AG09309 (cell line): ENCODE data around the gene CYP3A7.
"Not testable (repeated sequence)": the region's sequence is repeated elsewhere in the genome, so short reads cannot be mapped to it uniquely, and the experiment has no call there.

ENCODE experiments used
- DNase-seq: peaks from one replicate; pipeline ENCODE4 v3.0.0-alpha.2; 2010; ENCODE audit warnings: low read depth
- H3K4me3 ChIP-seq: 2 replicates; pipeline ENCODE4 v1.5.1; 2011; ENCODE audit warnings: mild to moderate bottlenecking, low read depth, low read length, moderate library complexity; ENCODE audit not compliant: control insufficient read depth
- CTCF ChIP-seq: IDR thresholded peaks from 2 replicates; pipeline ENCODE4 v1.5.1; 2011; ENCODE audit warnings: mild to moderate bottlenecking, low read depth, low read length, inconsistent platforms; ENCODE audit not compliant: insufficient read depth, control insufficient read depth; ENCODE audit errors: missing control alignments

Gene CYP3A7

GRCh38 chr7:99755085-99755484 is 20.1 kb upstream of the CYP3A7 start:
- H3K4me3 ChIP-seq = no peak overlapping the region
- DNase-seq = no peak
- TF ChIP-seq CTCF = no peak

- TF ChIP-seq CTCF = no peak
- DNase-seq = no peak
- H3K4me3 ChIP-seq = no peak overlapping the region
Measured at GRCh38 chr7:99752356-99752755, 17.4 kb upstream of the CYP3A7 start.

- H3K4me3 ChIP-seq = not testable (repeated sequence)
Measured at GRCh38 chr7:99751322-99752052, 16.5 kb upstream of the CYP3A7 start.

GRCh38 chr7:99748846-99749579 is 14.0 kb upstream of the CYP3A7 start:
- no peak for TF ChIP-seq CTCF
- no peak overlapping the region for H3K4me3 ChIP-seq
- DNase-seq = no peak

More at GRCh38 chr7:99751322-99752052, 16.5 kb upstream of the CYP3A7 start:
- not testable (repeated sequence) for DNase-seq

DNA sequence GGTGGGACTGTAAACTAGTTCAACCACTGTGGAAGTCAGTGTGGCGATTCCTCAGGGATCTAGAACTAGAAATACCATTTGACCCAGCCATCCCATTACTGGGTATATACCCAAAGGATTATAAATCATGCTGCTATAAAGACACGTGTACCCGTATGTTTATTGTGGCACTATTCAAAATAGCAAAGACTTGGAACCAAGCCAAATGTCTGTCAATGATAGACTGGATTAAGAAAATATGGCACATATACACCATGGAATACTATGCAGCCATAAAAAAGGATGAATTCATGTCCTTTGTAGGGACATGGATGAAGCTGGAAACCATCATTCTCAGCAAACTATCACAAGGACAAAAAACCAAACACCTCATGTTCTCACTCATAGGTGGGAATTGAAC is 11.9 kb upstream of the CYP3A7 start:
- H3K4me3 ChIP-seq, DNase-seq: not testable (repeated sequence)

DNA sequence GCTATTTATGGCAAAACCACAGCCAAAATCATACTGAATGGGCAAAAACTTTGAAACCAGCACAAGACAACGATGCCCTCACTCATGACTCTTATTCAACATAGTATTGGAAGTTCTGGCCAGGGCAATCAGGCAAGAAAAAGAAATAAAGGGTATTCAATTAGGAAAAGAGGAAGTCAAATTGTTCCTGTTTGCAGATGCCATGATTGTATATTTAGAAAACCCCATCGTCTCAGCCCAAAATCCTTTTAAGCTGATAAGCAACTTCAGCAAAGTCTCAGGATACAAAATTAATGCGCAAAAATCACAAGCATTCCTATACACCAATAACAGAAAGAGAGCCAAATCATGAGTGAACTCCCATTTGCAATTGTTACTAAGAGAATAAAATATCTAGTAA is 10.4 kb upstream of the CYP3A7 start:
- not testable (repeated sequence) for DNase-seq

GRCh38 chr7:99742737-99743394 is 7.9 kb upstream of the CYP3A7 start:
- no peak for TF ChIP-seq CTCF
- no peak for DNase-seq
- H3K4me3 ChIP-seq = no peak overlapping the region

More for the DNA sequence above, 10.4 kb upstream of the CYP3A7 start:
- H3K4me3 ChIP-seq = not testable (repeated sequence)

DNA sequence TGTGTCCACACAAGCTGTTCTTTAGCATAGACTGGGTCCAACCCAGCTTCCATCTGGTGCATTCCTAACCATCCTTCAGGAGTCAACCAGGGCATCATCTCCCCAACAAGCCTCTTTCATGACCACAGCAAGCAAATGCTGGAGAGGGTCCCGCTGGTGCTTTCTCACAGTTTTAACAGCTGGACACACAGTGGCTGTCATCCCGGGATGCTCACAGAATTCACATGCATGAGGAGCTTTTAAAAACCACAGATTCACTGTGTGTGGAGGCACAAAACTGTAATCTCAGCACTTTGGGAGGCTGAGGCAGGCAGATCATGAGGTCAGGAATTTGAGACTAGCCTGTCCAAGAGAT is 6.4 kb upstream of the CYP3A7 start:
- no peak for DNase-seq
- no peak overlapping the region for H3K4me3 ChIP-seq
- no peak for TF ChIP-seq CTCF
